OCI-LY7 (cell line): ENCODE measurements around the gene TRPC1.

Experiments used
- CTCF ChIP-seq: fragments of 200-600 bp; sonication (generic); conservative IDR thresholded peaks from 2 replicates; pipeline ENCODE4 v1.5.1; 2014; ENCODE audit warnings: mild to moderate bottlenecking, antibody characterized with exemption, low read length, moderate library complexity, mixed read lengths
- EZH2phosphoT487 ChIP-seq: fragments of 200-600 bp; sonication (generic); IDR thresholded peaks from 2 replicates; pipeline ENCODE4 v1.6.1; 2018; ENCODE audit warnings: low read depth, borderline replicate concordance, mild to moderate bottlenecking, mixed run types, antibody characterized with exemption, low read length, moderate library complexity, mixed read lengths

- TF ChIP-seq CTCF (no peak), EZH2phosphoT487 (no peak)
Measured at GRCh38 chr3:142795332-142795731, 71.5 kb downstream of the TRPC1 start.
